RCC 7860 (cell line): Measurements from ENCODE around the gene CYP17A1.

Source experiments
- DNase-seq: peaks from one replicate; pipeline ENCODE4 v3.0.0-alpha.2; 2015; ENCODE audit warnings: low spot score
- FAIRE-seq: peaks from 2 replicates; lab custom pipeline; 2012; peaks lifted over from hg19 to GRCh38; lab: Jason Lieb, UNC

The CYP17A1 gene

GRCh38 chr10:102811346-102811745 is 25.9 kb downstream of the CYP17A1 start:
- FAIRE-seq (no peak), DNase-seq (no peak)

GRCh38 chr10:102808380-102808779 is 28.8 kb downstream of the CYP17A1 start:
- FAIRE-seq (no peak), DNase-seq (no peak)

GRCh38 chr10:102804382-102805055 is 32.7 kb downstream of the CYP17A1 start:
- FAIRE-seq (no peak), DNase-seq (no peak)

- peak; percentile 57 for DNase-seq
- FAIRE-seq: no peak
These were observed 34.2 kb downstream of the CYP17A1 start for GRCh38 chr10:102802920-102803534.

- DNase-seq (no peak), FAIRE-seq (no peak)
These were observed 35.2 kb downstream of the CYP17A1 start for GRCh38 chr10:102801978-102802377.

GRCh38 chr10:102801496-102801895 is 35.7 kb downstream of the CYP17A1 start:
- no peak for FAIRE-seq
- no peak for DNase-seq

- FAIRE-seq (no peak), DNase-seq (no peak)
These were observed 36.4 kb downstream of the CYP17A1 start for GRCh38 chr10:102800611-102801335.

GRCh38 chr10:102799691-102800471 is 37.3 kb downstream of the CYP17A1 start:
- no peak for DNase-seq

GRCh38 chr10:102796407-102797176 is 40.6 kb downstream of the CYP17A1 start:
- FAIRE-seq (no peak), DNase-seq (no peak)

More at GRCh38 chr10:102799691-102800471, 37.3 kb downstream of the CYP17A1 start:
- FAIRE-seq: no peak

- FAIRE-seq: no peak
- no peak for DNase-seq
These were observed 41.5 kb downstream of the CYP17A1 start for GRCh38 chr10:102795453-102796406.

- DNase-seq: no peak
- no peak for FAIRE-seq
These were observed 45.3 kb downstream of the CYP17A1 start for GRCh38 chr10:102791754-102792395.

GRCh38 chr10:102785818-102786217 is 51.4 kb downstream of the CYP17A1 start:
- DNase-seq (no peak), FAIRE-seq (no peak)

GRCh38 chr10:102783568-102783967 is 53.6 kb downstream of the CYP17A1 start:
- no peak for DNase-seq
- FAIRE-seq: no peak

- DNase-seq (no peak), FAIRE-seq (no peak)
These were observed 54.3 kb downstream of the CYP17A1 start for GRCh38 chr10:102782673-102783551.

- FAIRE-seq: no peak
These were observed 55.2 kb downstream of the CYP17A1 start for GRCh38 chr10:102781921-102782557.

GRCh38 chr10:102781090-102781920 is 55.9 kb downstream of the CYP17A1 start:
- DNase-seq (no peak), FAIRE-seq (no peak)

More at GRCh38 chr10:102781921-102782557, 55.2 kb downstream of the CYP17A1 start:
- no peak for DNase-seq
